ENCODE results near the gene RAMAC.
A peak's percentile ranks its signal among the peaks of the same experiment; 100 is the strongest.
"Not testable (repeated sequence)": the region's sequence is repeated elsewhere in the genome, so short reads cannot be mapped to it uniquely, and the experiment has no call there.

RAMAC gene

GRCh38 chr15:82992436-82992998, 6.5 kb downstream of the RAMAC start:
- Histone ChIP-seq H2AFZ (ENCODE audit: low read length, unreplicated experiment) (no peak overlapping the region), H3K27me3 (ENCODE audit: insufficient read depth, low read length) (no peaks in the 10 kb centered on the region), H3K4me3 (ENCODE audit: low read depth, low read length) (no peak overlapping the region), H3K27ac (ENCODE audit: low read depth, low read length) (no peak overlapping the region), H3K79me2 (ENCODE audit: control insufficient read depth, insufficient read depth, low read length, unreplicated experiment) (peaks cover 7% of the 10 kb centered on the region), H3K36me3 (ENCODE audit: insufficient read depth, low read length) (peaks cover 4% of the 10 kb centered on the region), H3K4me1 (ENCODE audit: control insufficient read depth, insufficient read depth, low read length, unreplicated experiment) (peaks cover 1% of the 10 kb centered on the region)

- Histone ChIP-seq H2AFZ (ENCODE audit: low read length, unreplicated experiment) (no peak overlapping the region), H3K27me3 (ENCODE audit: insufficient read depth, low read length) (no peaks in the 10 kb centered on the region), H3K27ac (ENCODE audit: low read depth, low read length) (no peak overlapping the region), H3K4me3 (ENCODE audit: low read depth, low read length) (no peak overlapping the region), H3K36me3 (ENCODE audit: insufficient read depth, low read length) (peaks cover 4% of the 10 kb centered on the region), H3K4me1 (ENCODE audit: control insufficient read depth, insufficient read depth, low read length, unreplicated experiment) (no peaks in the 10 kb centered on the region), H3K79me2 (ENCODE audit: control insufficient read depth, insufficient read depth, low read length, unreplicated experiment) (peaks cover 3% of the 10 kb centered on the region)
These were observed 7.1 kb downstream of the RAMAC start for GRCh38 chr15:82993144-82993543.

- no peak overlapping the region for H2AFZ ChIP-seq (ENCODE audit: low read length, unreplicated experiment)
- peaks cover 5% of the 10 kb centered on the region for H3K4me1 ChIP-seq (ENCODE audit: control insufficient read depth, insufficient read depth, low read length, unreplicated experiment)
- no peak overlapping the region for H3K27ac ChIP-seq (ENCODE audit: low read depth, low read length)
- no peaks in the 10 kb centered on the region; the same call in 1 of the 2 replicates for H3K36me3 ChIP-seq (ENCODE audit: insufficient read depth, low read length)
- no peaks in the 10 kb centered on the region for H3K27me3 ChIP-seq (ENCODE audit: insufficient read depth, low read length)
- no peak overlapping the region for H3K4me3 ChIP-seq (ENCODE audit: low read depth, low read length)
- no peaks in the 10 kb centered on the region for H3K79me2 ChIP-seq (ENCODE audit: control insufficient read depth, insufficient read depth, low read length, unreplicated experiment)
These were observed 9.1 kb downstream of the RAMAC start for GRCh38 chr15:82995076-82995475.

GRCh38 chr15:82995938-82996337, 9.9 kb downstream of the RAMAC start:
- H3K79me2 ChIP-seq (ENCODE audit: control insufficient read depth, insufficient read depth, low read length, unreplicated experiment): no peaks in the 10 kb centered on the region
- no peak overlapping the region for H3K27ac ChIP-seq (ENCODE audit: low read depth, low read length)
- no peak overlapping the region for H2AFZ ChIP-seq (ENCODE audit: low read length, unreplicated experiment)
- no peak overlapping the region for H3K4me3 ChIP-seq (ENCODE audit: low read depth, low read length)
- no peaks in the 10 kb centered on the region; the same call in 1 of the 2 replicates for H3K36me3 ChIP-seq (ENCODE audit: insufficient read depth, low read length)
- H3K4me1 ChIP-seq (ENCODE audit: control insufficient read depth, insufficient read depth, low read length, unreplicated experiment): peaks cover 6% of the 10 kb centered on the region
- H3K27me3 ChIP-seq (ENCODE audit: insufficient read depth, low read length): no peaks in the 10 kb centered on the region

- Histone ChIP-seq H3K27me3 (ENCODE audit: insufficient read depth, low read length) (no peaks in the 10 kb centered on the region), H3K27ac (ENCODE audit: low read depth, low read length) (no peak overlapping the region), H3K4me3 (ENCODE audit: low read depth, low read length) (no peak overlapping the region), H3K4me1 (ENCODE audit: control insufficient read depth, insufficient read depth, low read length, unreplicated experiment) (peaks cover 6% of the 10 kb centered on the region), H2AFZ (ENCODE audit: low read length, unreplicated experiment) (no peak overlapping the region), H3K36me3 (ENCODE audit: insufficient read depth, low read length) (no peaks in the 10 kb centered on the region), H3K79me2 (ENCODE audit: control insufficient read depth, insufficient read depth, low read length, unreplicated experiment) (no peaks in the 10 kb centered on the region)
These were observed 13.4 kb downstream of the RAMAC start for GRCh38 chr15:82999426-82999825.

- no peaks in the 10 kb centered on the region for H3K27me3 ChIP-seq (ENCODE audit: insufficient read depth, low read length)
- H3K4me1 ChIP-seq (ENCODE audit: control insufficient read depth, insufficient read depth, low read length, unreplicated experiment): peaks cover 6% of the 10 kb centered on the region
- H3K79me2 ChIP-seq (ENCODE audit: control insufficient read depth, insufficient read depth, low read length, unreplicated experiment): no peaks in the 10 kb centered on the region
- H3K36me3 ChIP-seq (ENCODE audit: insufficient read depth, low read length): no peaks in the 10 kb centered on the region
- no peak overlapping the region for H3K27ac ChIP-seq (ENCODE audit: low read depth, low read length)
- peak overlapping the region; percentile 73 for H3K4me3 ChIP-seq (ENCODE audit: low read depth, low read length)
- peak overlapping the region; percentile 47 for H2AFZ ChIP-seq (ENCODE audit: low read length, unreplicated experiment)
These were observed 14.1 kb downstream of the RAMAC start for GRCh38 chr15:82999905-83000671.

GRCh38 chr15:83000672-83001031, 14.6 kb downstream of the RAMAC start:
- not testable (repeated sequence) for H3K79me2 ChIP-seq (ENCODE audit: control insufficient read depth, insufficient read depth, low read length, unreplicated experiment); H3K36me3 ChIP-seq (ENCODE audit: insufficient read depth, low read length); H3K27me3 ChIP-seq (ENCODE audit: insufficient read depth, low read length); H3K27ac ChIP-seq (ENCODE audit: low read depth, low read length); H2AFZ ChIP-seq (ENCODE audit: low read length, unreplicated experiment); H3K4me1 ChIP-seq (ENCODE audit: control insufficient read depth, insufficient read depth, low read length, unreplicated experiment)
- H3K4me3 ChIP-seq (ENCODE audit: low read depth, low read length): peak overlapping the region; percentile 73; the same call in 1 of the 2 replicates

- Histone ChIP-seq H3K27me3 (ENCODE audit: insufficient read depth, low read length) (no peaks in the 10 kb centered on the region), H3K27ac (ENCODE audit: low read depth, low read length) (peak overlapping the region; percentile 48), H3K4me1 (ENCODE audit: control insufficient read depth, insufficient read depth, low read length, unreplicated experiment) (peaks cover 21% of the 10 kb centered on the region), H3K4me3 (ENCODE audit: low read depth, low read length) (peak overlapping the region; percentile 84), H2AFZ (ENCODE audit: low read length, unreplicated experiment) (peak overlapping the region; percentile 70), H3K36me3 (ENCODE audit: insufficient read depth, low read length) (peaks cover 19% of the 10 kb centered on the region), H3K79me2 (ENCODE audit: control insufficient read depth, insufficient read depth, low read length, unreplicated experiment) (peaks cover 21% of the 10 kb centered on the region)
These were observed 24.8 kb downstream of the RAMAC start for GRCh38 chr15:83010709-83011270.

- Histone ChIP-seq H3K27ac (ENCODE audit: low read depth, low read length) (peak within 1 kb of the TSS; percentile 48), H2AFZ (ENCODE audit: low read length, unreplicated experiment) (peak within 1 kb of the TSS; percentile 85), H3K27me3 (ENCODE audit: insufficient read depth, low read length) (no peaks in the 10 kb centered on the region), H3K4me3 (ENCODE audit: low read depth, low read length) (peak within 1 kb of the TSS; percentile 84), H3K79me2 (ENCODE audit: control insufficient read depth, insufficient read depth, low read length, unreplicated experiment) (peaks cover 21% of the 10 kb centered on the region), H3K4me1 (ENCODE audit: control insufficient read depth, insufficient read depth, low read length, unreplicated experiment) (peaks cover 21% of the 10 kb centered on the region), H3K36me3 (ENCODE audit: insufficient read depth, low read length) (peaks cover 19% of the 10 kb centered on the region)
These were observed 25.5 kb downstream of the RAMAC start, which contains the start of gene C15orf40 for GRCh38 chr15:83011271-83012075. Gene C15orf40, minus strand, starts transcription at chr15:83011639. Its CDS starts 32 bp downstream, at chr15:83011607.

GRCh38 chr15:83012076-83012426, 26.0 kb downstream of the RAMAC start:
- H3K4me3 ChIP-seq (ENCODE audit: low read depth, low read length): peak overlapping the region; percentile 84
- peak overlapping the region; percentile 17; the same call in 1 of the 2 replicates for H3K27ac ChIP-seq (ENCODE audit: low read depth, low read length)
- H3K79me2 ChIP-seq (ENCODE audit: control insufficient read depth, insufficient read depth, low read length, unreplicated experiment): peaks cover 21% of the 10 kb centered on the region
- H3K36me3 ChIP-seq (ENCODE audit: insufficient read depth, low read length): peaks cover 17% of the 10 kb centered on the region
- H3K27me3 ChIP-seq (ENCODE audit: insufficient read depth, low read length): no peaks in the 10 kb centered on the region
- peak overlapping the region; percentile 85 for H2AFZ ChIP-seq (ENCODE audit: low read length, unreplicated experiment)
- H3K4me1 ChIP-seq (ENCODE audit: control insufficient read depth, insufficient read depth, low read length, unreplicated experiment): peaks cover 22% of the 10 kb centered on the region

Measured in ACC112 (cell line).